GM19351 (cell line): ENCODE data around the gene COG5.
"Not testable (repeated sequence)": the region's sequence is repeated elsewhere in the genome, so short reads cannot be mapped to it uniquely, and the experiment has no call there.

Experiments used
- ATAC-seq: cut with Tn5 transposase; IDR thresholded peaks from one replicate; pipeline ENCODE4 v1.9.1; 2021; ENCODE audit warnings: mild to moderate bottlenecking, moderate library complexity; ENCODE audit not compliant: unreplicated experiment

Gene COG5

GRCh38 chr7:107234436-107234835 lies 329.3 kb downstream of the COG5 start:
- no peak for ATAC-seq

GRCh38 chr7:107233981-107234380 lies 329.7 kb downstream of the COG5 start:
- no peak for ATAC-seq

DNA sequence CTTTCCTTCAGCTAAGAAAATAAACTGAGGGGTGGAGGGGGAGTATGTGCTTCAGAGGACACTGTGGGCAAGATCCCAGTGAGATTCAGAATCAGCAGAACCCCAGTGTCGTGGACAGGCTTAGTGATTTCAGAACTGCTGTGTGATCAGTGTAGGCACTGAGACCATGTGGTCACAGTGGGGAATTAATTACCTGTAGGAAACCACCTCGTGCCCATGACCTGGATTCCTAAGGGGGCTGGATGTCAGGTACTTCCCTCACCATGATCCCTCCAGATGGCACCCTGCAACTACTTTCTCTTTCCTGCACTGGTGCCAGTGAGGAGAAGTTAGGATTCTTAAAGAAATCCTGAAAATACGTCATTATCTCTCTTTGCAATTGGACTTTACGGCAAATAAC lies 330.5 kb downstream of the COG5 start:
- no peak for ATAC-seq

DNA sequence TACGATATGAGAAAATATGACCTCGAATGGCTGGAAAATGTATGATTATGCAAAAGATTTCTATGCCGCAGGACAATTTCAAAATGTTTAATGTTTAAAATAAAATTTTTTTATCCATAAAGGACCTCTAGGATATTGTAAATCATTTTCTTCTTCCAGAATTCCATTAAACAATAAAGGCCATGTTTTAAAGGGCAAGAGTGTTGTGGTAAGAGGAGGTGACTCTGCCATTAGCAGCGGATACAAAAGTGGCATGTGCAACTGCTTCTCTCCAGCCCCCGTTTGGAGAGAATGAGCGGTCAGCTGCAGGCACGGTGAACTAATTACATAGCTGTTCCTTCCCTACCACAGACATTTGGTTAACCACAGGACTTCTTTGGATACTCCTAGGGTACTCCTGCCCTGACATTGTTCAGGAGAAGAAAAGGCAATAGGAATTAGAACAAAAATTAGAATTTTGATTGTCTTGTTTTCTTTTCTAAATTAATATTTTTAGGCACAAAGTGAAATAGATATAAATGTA lies 331.1 kb downstream of the COG5 start:
- no peak for ATAC-seq

DNA sequence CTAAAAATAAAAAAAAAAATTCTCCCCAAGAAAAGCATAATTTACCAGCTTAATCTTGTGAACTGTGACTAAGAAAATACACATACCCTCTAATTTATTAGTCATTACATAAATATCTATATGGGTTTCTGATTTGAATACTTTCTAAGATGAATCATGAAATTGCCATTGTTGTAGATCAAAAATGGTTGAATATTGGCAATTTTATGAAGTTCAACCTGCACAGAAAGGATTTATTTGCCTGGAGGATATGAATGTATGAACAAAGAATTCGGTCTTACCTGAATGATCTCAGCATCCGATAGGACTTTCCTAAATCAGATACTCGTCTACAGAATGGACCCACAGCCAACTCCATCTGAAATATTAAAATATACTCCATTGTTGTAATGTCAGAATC lies 333.4 kb downstream of the COG5 start:
- ATAC-seq: no peak

DNA sequence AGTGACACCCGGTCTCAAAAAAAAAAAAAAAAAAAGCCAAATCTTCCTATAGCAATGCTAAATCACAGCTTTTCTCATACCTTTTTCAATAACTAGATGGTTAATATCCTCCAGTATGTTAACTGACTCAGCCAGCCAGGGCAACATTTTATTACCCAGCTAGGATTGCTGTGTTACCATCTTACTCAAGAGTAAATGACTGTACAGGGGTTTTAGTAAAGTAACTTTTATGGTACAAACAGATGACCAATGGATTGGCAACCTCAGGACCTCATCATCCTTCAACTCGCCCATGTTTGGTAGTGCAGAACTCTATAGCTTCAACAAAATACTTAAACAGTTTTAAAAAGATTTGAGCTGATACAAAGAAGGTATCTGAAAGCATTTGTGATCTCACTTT lies 335.4 kb downstream of the COG5 start:
- no peak for ATAC-seq

DNA sequence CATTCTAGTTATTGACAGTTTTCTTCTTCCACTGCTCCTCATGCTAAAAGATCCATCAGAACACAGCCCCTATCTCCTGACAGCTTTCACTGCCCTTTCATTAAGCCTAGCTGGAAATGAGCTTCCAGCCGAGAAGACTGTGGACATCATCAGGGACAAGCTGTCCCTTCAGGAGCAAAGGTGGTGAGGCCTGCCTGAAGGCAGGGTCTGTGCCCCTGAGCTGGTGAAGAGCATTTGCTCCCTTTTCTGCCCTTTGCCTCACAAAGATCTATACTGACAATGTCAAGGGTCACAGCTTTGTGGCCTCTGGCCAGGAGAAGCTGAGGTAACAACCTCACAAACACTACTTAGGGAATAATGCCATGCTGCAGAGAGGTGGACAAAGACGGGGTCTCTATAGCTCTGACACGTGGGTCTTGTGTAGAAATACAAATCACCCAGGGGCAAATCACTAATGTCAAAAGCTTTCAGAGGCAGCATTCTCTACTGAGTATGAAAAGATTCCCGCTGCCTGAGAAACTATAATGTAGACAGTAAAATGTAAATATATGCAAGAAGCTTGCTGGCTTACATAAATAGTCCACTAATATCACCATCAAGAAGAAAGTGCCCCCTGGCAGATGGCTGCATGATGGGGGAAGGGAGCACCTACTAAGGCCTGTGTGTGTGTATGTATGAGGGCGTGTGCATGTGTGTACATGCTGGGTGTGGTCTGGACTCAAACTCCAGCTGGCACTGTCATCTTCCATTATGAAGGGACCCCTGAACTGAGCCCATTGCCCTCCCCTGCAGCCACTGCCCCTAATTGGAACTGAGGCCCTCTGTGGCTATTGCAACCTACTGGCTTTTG lies 339.1 kb downstream of the COG5 start:
- no peak for ATAC-seq

DNA sequence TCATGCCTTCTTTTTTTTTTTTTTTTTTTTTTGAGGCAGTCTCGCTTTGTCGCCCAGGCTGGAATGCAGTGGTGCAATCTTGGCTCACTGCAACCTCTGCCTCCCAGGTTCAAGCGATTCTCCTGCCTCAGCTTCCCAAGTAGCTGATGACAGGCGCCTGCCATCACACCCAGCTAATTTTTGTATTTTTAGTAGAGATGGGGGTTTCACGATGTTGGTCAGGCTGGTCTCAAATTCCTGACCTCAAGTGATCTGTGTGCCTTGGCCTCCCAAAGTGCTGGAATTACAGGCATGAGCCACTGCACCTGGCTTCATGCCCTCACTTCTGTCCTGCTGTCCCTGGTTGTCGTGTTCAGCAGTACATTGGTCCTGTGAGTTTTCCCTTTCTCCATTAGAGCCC lies 342.9 kb downstream of the COG5 start:
- not testable (repeated sequence) for ATAC-seq

DNA sequence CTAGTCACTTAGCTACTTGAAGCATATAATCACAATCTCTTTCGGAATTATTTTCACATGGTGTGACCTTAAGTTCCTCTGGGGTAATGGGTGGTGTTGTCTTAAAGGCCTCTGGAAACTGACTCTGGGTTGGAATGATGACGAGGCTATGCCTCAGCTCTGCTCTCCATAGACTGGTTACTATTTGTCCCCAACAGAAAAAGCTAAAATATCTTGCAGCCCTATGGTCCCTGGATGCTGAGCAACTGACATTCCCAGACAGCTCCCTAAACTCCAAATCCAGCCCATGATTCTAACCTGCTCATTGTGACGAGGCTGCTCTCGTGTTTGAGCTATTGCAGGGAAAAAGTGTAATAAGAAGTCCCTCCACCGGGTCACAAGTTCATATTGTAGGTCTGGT lies 343.4 kb downstream of the COG5 start:
- no peak for ATAC-seq

DNA sequence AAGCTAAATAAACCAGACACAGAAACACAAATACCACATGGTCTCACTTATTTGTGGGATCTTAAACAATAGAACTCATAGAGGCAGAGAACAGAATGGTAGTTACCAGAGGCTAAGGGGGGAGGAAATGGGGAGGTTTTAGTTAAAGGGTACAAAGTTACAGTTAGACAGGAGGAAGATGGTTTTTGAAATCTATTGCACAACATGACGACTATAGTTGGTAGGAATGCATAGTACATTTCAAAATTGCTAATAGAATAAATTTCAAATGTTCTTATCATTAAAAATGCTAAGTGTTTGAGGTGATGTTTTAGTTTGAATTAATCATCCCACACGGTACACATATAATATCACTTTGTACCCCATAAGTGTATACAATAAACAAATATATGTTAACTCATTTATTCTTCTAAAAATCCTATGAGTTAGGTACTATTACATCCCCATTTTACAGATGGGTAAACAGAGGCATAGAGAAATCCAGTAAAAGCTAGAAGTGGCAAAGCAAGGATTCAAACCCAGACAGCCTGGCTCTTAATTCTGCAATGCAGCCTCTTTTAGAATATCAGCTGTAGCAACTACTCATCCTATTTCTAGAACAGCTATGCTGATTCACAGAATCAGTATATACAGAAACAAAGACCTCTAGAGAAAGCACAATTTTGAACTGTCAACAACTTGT lies 344.0 kb downstream of the COG5 start:
- ATAC-seq: no peak

- no peak for ATAC-seq
Observed at GRCh38 chr7:107213945-107214344, 349.8 kb downstream of the COG5 start.

GRCh38 chr7:107213193-107213788 lies 350.4 kb downstream of the COG5 start:
- ATAC-seq: no peak

GRCh38 chr7:107212725-107213124 lies 351.0 kb downstream of the COG5 start:
- ATAC-seq: no peak

DNA sequence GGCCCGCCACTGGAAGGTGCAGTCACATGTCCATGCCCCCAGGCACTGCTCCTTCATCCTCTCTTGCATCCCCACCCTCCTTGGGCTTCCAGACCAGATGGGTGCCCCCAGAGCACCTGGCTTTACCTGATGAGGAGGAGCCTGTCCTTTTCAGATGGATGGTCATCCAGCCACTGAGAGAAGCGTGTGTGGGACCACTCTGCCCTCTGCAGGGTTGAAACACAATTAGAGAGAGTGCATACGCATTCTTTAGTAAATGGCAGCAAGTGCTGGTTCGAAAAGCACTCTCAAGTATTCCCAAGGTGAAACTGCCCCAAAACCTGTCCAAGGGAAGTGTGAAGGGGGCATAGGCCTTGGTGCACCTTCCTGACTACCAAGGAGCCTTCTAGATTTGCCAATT lies 353.3 kb downstream of the COG5 start:
- ATAC-seq: no peak

GRCh38 chr7:107209565-107209964 lies 354.2 kb downstream of the COG5 start:
- ATAC-seq: no peak

DNA sequence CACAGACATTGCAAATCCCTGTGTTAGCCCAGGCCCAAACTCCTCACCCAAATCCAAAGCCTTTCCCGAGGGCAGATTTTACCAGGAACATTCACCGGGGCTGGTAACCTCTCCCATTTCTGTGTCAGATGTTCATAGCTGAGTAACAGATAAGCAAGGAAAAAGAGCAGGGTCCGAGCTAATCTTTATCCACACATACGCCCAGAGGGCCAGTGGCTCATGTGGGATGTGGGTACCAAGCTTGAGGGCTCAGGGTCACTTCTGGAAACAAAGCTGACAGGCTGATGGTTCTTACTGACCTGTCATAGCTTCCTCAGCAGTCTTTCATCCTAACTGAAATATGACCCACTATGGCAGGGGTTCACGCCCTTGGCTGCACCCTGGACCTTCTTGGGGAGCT lies 355.2 kb downstream of the COG5 start:
- ATAC-seq: no peak

DNA sequence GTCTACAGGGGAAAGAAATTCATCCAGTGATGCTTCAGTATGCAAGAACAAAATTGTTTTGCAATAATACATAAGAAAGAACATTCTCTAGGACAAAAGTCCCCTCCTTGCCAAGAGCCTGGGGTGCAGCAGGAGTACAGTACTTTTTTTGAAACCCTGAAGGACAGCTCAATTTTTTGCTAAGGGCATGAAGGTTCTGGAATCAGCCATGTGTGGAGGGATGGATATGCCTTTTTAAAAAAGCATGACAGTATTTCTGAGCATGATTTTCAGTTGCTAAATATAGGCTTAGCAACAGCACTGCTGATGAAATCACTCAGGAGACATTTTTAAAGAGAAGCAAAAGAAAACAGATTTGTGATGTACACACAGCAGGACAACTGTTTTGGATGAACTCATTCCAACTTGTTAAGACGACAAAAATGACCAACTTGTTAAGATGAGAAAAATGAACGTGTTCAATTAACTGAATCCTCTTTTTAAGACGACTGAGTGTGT lies 355.6 kb downstream of the COG5 start:
- no peak for ATAC-seq

DNA sequence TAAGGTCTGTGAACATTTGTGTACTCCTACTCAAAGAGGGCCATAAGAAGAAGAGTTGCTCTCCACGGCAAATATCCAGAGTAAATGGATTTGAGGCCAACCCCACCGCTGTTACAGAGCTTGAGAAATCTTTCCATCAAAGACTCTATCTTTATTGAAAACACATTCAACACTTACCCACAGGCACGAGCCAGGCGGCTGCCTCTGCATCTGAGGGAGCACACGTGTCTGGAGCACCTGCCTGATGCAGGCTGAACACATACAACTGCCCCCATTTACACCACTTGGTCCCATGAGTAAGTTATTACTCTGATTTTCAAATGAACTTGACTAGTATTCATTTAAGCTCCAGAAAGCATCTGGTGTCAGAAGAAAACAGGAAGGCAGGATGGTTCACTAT lies 356.3 kb downstream of the COG5 start:
- no peak for ATAC-seq

- ATAC-seq: no peak
Observed at GRCh38 chr7:107206706-107207105, 357.0 kb downstream of the COG5 start.

GRCh38 chr7:107206136-107206535 lies 357.6 kb downstream of the COG5 start:
- no peak for ATAC-seq

DNA sequence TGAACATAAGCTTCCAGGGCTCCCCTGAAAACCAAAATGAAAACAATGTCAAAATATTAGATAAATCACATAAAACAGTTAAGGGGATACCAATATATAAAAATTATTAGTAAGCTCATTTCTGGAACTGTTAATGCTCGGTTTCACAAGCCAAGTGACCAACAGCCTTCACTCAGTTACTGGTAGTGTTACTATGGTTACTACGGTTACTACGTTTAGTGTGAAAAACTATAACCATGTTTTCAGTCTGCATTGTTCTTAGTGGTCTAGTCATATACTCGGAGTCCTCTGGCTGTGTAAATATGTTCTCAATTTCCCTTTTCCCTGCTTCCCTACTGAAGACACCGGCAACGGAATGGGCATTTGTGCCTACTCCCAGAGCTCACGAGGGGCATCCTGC lies 360.1 kb downstream of the COG5 start:
- ATAC-seq: no peak
